ENCODE data around the gene CMTM6.
"Not testable (repeated sequence)": the region's sequence is repeated elsewhere in the genome, so short reads cannot be mapped to it uniquely, and the experiment has no call there.

Gene CMTM6

GRCh38 chr3:32502118-32502945 lies at the start of gene CMTM6:
TSS of gene CMTM6 (minus strand) at chr3:32502852. CDS start at chr3:32502745, 107 bp downstream.
- peak; percentile 38 to 39 for DNase-seq (ENCODE audit: low read depth in 2 of 2)

GRCh38 chr3:32552013-32552412 lies 49.4 kb upstream of the CMTM6 start:
- DNase-seq (ENCODE audit: low read depth in 2 of 2), result no peak

- DNase-seq (ENCODE audit: low read depth in 2 of 2), result no peak
These were observed 48.8 kb upstream of the CMTM6 start for GRCh38 chr3:32551496-32551895.

GRCh38 chr3:32551087-32551486 lies 48.4 kb upstream of the CMTM6 start:
- no peak for DNase-seq (ENCODE audit: low read depth in 2 of 2)

- no peak for DNase-seq (ENCODE audit: low read depth in 2 of 2)
These were observed 42.7 kb upstream of the CMTM6 start for GRCh38 chr3:32545305-32545704.

- DNase-seq (ENCODE audit: low read depth in 2 of 2), result no peak
These were observed 42.2 kb upstream of the CMTM6 start for GRCh38 chr3:32544894-32545293.

GRCh38 chr3:32542807-32543206 lies 40.2 kb upstream of the CMTM6 start:
- DNase-seq (ENCODE audit: low read depth in 2 of 2), result no peak

GRCh38 chr3:32540899-32541298 lies 38.2 kb upstream of the CMTM6 start:
- no peak for DNase-seq (ENCODE audit: low read depth in 2 of 2)

- DNase-seq (ENCODE audit: low read depth in 2 of 2), result no peak
These were observed 29.8 kb upstream of the CMTM6 start for GRCh38 chr3:32532434-32532833.

GRCh38 chr3:32531010-32531647 lies 28.5 kb upstream of the CMTM6 start:
- no peak for DNase-seq (ENCODE audit: low read depth in 2 of 2)

GRCh38 chr3:32525720-32526119 lies 23.1 kb upstream of the CMTM6 start:
- DNase-seq (ENCODE audit: low read depth in 2 of 2), result no peak

- DNase-seq (ENCODE audit: low read depth in 2 of 2), result no peak
These were observed 20.0 kb upstream of the CMTM6 start for GRCh38 chr3:32522682-32523081.

- not testable (repeated sequence) for DNase-seq (ENCODE audit: low read depth in 2 of 2)
These were observed 16.3 kb upstream of the CMTM6 start for GRCh38 chr3:32518921-32519320.

GRCh38 chr3:32516751-32517150 lies 14.1 kb upstream of the CMTM6 start:
- DNase-seq (ENCODE audit: low read depth in 2 of 2), result not testable (repeated sequence)

GRCh38 chr3:32511005-32511404 lies 8.4 kb upstream of the CMTM6 start:
- DNase-seq (ENCODE audit: low read depth in 2 of 2), result no peak

GRCh38 chr3:32510075-32510724 lies 7.5 kb upstream of the CMTM6 start:
- DNase-seq (ENCODE audit: low read depth in 2 of 2), result peak; percentile 27 to 42

- DNase-seq (ENCODE audit: low read depth in 2 of 2), result peak; percentile 24 to 36
These were observed 6.1 kb upstream of the CMTM6 start for GRCh38 chr3:32508711-32509110.

GRCh38 chr3:32506466-32506865 lies 3.8 kb upstream of the CMTM6 start:
- DNase-seq (ENCODE audit: low read depth in 2 of 2), result no peak

GRCh38 chr3:32502946-32503286 lies 264 bp upstream of the CMTM6 start:
- DNase-seq (ENCODE audit: low read depth in 2 of 2), result no peak

GRCh38 chr3:32501783-32502117 lies 902 bp downstream of the CMTM6 start:
- DNase-seq (ENCODE audit: low read depth in 2 of 2), result no peak

GRCh38 chr3:32500880-32501782 lies 1.5 kb downstream of the CMTM6 start:
- DNase-seq (ENCODE audit: low read depth in 2 of 2), result no peak

- DNase-seq (ENCODE audit: low read depth in 2 of 2), result no peak
These were observed 2.4 kb downstream of the CMTM6 start for GRCh38 chr3:32500231-32500630.

Data from fibroblast of skin of left quadriceps (primary cell).